HT1080 (cell line): ENCODE results near the gene HEPACAM2. TPM values are rescaled to one million over a fixed set of nuclear protein-coding genes. Genes with fewer than 3 reads are reported as not detected.
A peak's percentile ranks its signal among the peaks of the same experiment; 100 is the strongest.

ENCODE experiments used
- DNase-seq: peaks from one replicate; pipeline ENCODE4 v3.0.0-alpha.2; 2015; ENCODE audit warnings: low read depth
- total RNA-seq: library from RNA; depleted of rRNA; stranded (reverse); fragments of >200 nt; shearing (Covaris generic); gene quantifications from 2 replicates; pipeline ENCODE4 v1.2.3, GENCODE V29; 2014

HEPACAM2 gene
- total RNA-seq, 1 experiment from 2014 or later, result not detected

DNA sequence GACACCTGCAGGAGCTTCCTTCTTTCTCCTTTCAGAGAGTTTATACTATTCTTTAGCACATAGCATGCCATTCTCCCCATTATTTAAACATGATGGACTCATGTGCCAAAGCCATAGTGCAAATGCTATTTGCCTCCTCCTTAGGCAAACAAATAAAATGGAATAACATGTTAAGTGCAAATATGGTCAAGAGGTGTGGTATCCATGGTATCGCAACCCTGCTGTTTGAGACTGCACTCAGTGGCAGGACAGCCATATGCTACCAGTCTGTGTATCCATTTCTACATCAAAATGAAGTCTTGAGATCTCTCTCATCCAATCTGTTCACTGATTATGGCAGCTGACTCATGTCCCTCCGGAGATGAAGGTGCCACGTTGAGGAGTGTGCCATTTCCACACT lies 22.8 kb downstream of the HEPACAM2 start:
- DNase-seq, result no peak

DNA sequence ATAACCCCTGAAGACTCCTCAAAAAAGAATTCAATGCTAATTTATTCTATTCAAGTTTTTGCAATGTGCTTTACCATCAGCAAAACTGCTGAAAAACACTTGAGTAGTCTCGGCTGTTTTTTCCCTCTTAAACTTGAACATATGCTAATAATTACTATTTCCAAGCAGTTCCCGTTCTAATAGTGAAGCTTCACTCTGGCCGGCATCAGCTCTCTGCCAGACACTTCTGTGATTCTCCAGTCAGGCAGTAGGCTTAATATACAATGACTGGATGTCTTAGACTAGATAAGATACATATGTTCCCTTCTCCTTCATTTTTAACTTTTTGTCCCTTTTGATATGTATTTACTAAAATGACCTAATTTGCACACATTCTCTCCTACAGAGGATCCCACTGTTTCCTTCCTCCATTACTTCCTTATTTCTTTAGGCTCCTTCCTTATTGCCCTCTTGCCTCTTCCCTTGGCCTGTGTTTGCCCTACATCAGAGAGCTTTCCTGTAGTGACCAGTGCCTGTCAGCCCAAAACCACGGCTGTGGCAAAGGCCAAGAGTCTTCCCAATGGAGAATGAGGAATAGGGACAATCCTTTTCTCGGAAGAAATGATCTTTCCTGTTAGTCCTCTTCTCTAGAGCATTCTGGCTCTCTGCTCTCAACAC lies 23.5 kb downstream of the HEPACAM2 start:
- DNase-seq, result no peak

DNA sequence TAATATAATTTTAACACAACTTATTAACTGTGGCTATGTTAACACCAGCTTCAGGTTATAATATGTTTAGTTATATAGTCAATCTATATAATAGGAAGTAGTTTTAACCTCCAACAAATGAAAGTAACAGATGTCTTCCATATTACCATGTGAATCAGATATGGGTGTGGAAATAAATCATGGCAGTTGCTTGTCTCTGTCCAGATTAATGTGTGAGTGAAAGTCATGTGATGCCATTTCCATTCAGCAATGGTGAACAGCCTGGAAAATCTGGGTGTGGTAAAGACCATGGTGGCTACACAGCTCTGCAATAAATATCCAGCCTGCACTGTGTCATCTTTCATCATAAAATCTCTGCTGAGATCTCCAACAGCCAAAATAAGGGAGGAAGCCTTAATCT lies 27.8 kb downstream of the HEPACAM2 start:
- DNase-seq, result no peak

DNA sequence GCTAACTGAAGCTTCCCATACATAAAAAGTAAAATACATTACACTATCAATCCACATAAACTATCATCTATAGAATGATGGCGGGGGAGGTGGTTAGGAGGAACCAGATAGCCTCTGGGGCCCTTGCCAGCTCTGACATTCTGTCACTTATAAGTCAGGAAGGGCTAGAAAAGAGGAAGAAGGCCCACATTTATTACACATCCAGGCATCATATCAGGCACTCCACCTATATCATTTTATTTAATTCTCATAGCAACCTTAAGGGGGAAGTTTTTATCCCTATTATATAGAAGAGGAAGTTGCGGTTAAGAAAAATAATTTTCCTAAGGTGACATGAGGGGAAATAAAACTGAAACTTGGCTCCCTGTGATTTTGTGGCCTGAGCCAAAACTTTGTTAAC lies 29.9 kb downstream of the HEPACAM2 start:
- DNase-seq, result no peak

DNA sequence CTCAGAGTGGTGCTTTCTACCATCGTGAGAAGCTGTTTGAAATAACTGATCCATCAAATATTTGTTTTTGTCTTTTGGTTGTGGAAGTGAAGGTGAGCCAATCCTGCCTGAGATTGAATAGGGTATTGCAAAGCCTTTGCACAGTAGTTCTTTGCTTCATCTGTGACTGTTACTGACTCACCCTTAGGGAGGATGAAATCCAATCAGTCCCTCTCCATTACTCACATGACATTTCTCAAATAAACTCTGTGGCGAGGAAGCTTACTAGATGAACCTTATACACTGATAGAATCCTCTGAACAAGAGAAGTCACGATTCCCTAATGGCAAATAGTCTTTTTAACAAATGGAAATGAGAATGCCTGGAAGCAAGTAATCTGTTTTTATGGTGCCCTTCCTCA lies 31.9 kb downstream of the HEPACAM2 start:
- peak; percentile 72 for DNase-seq

DNA sequence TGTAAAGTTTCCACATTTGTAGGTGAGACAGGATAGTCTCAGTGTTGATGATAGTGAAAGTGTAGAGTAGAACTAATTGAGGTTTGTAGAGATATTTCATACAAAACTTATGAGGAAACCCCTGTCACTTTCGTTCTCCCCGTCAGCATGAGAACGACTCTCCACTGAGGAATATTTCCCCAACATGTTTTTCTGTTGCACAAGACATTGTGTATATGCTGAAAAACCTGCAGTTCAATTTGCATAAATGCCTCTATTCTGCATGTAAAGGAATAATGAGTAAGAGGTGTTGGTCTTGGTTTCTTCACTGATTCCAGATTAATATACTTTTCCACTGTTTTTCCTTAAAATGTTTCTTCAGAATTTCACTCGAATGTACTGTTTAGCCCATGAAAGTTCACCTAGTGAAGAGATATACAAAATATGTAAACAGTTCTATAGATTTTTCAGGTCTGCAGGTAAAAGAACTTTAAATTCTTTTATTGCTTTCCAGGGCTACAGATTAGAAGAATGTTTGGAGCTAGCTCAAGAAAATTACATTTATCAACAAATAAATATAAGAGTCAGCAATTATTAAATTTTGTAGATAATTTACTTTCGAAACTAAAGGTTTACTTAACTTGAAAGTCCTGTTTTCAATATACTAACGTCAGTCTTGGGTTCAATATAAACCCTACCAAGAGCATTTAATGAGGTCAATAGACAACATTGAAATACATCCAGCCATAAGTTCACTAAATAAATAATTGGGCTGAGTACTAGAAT lies 37.2 kb downstream of the HEPACAM2 start:
- DNase-seq, result no peak

DNA sequence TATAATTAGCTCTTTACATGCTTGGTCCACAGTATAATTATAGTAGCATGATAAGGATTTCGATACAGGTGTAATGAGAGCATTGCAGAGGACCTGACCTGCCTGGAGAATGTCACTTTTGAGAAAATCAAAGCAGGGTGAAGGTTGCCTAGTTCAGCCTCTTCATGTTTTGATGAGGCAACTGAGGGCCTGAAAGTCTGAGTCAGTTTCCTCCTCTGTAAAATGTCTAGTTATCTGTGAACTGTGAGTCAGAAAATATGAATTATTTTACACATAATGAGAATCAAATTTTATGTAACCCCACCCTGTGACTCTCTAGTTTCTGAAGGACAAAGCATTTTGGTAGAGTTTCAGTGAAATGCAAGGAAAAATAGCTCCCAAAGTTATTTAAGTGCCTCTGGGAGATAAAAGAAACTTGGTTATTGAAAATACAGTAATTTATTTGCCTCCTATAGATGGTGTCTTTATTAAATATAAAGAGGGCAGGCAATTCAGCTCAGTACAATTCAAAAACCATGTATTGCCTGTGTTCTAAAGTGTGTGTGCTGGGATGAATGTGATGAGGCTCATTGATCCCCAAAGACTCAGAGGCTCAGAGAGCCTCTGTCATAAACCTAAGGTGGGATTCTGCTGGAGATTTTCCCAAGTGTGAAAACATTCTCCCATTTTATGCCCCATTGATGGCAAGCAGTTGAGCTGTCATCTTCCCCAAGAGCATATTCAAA lies 40.8 kb downstream of the HEPACAM2 start:
- DNase-seq, result peak; percentile 17

DNA sequence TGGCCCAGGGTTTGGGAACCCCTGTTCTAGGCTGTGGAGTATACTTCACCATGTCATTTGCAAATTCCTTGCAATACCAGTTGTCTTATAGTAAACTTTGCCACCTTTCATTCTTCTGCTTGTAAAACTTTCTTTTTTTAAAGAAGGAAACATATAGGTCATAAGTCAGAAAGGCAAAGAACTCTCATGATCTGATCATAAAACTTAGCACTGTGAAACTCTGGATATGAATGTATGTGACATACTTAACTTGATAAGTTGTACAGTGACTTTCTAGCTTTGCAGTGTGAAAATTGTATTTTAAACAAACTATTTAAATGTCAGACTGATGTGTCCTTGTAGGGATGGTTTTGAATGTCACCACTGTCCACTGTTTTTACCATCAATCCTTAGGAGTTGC lies 47.1 kb downstream of the HEPACAM2 start:
- no peak for DNase-seq

DNA sequence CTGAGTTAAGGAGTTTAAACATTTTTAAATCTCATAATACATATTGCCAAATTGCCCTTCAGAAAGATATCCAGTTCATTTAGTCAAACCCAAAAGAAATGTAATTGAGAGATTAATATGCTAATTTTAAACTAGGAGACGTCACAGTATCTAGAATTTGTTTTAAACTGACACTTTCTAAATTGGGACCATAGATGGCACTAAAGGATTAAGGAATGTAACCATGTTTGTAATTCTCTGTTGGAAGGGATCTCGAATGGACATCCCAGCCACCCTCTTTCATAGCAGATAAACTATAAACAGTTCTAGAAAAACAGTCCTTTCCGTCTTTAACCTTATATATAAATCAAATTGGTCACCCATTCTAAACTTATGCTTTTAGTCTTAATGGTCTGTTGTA lies 48.1 kb downstream of the HEPACAM2 start:
- no peak for DNase-seq

DNA sequence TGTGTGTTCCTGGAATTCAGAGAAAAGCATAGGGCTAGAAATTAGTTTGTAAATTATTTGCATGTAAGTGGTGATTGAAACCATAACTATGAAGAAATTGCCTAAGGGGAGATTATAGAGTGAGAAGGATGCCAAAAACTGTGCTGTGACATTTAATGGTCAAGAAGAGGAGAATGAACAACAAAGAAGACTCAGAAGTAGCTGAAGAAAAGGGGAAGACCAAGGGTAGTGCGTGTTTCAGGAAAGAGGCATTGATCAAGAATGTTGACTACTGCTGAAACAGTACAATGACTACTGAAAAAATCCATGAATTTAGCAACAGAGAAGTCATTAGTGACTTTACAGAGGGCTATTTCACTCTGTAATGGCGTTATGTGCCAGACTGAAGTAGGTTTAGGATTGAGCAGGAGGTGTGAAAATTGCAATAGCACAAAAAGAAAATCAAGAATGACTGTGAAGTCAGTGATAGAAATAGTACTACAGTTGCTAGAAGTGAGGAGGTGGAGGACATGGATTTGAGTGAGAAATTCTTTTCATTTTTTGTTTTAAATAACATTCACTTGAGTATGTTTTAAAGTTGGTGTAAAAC lies 49.2 kb downstream of the HEPACAM2 start:
- DNase-seq, result no peak

DNA sequence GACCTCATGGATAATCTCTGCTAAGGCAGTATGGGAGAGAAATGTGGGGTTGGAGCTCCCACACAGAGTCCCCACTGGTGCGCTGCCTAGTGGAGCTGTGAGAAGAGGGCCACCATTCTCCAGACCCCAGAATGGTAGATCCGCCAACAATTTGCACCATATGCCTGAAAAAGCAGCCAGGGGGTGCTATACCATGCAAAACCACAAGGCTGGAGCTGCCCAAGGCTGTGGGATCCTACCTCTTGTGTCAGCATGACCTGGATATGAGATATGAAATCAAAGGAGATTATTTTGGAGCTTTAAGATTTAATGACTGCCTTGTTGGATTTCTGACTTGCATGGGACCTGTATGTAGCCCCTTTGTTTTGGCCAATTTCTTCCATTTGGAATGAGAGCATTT lies 51.0 kb downstream of the HEPACAM2 start:
- no peak for DNase-seq

DNA sequence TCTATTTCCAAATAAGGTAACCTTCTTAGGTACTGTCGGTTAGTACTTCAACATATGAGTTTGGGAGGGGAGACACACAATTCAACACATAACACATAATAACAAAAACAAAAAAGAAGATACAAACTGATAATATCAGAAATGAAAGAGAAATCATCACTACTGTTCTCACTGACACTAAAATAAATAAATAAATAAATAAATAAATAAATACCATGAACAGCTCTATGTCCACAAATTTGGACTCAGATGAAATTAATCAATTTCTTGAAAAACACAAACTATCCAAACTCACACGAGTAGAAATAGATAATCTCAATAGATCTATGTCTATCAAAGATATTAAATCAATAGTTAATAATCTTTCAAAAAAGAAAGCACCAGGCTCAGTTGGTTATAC lies 53.6 kb downstream of the HEPACAM2 start:
- no peak for DNase-seq

DNA sequence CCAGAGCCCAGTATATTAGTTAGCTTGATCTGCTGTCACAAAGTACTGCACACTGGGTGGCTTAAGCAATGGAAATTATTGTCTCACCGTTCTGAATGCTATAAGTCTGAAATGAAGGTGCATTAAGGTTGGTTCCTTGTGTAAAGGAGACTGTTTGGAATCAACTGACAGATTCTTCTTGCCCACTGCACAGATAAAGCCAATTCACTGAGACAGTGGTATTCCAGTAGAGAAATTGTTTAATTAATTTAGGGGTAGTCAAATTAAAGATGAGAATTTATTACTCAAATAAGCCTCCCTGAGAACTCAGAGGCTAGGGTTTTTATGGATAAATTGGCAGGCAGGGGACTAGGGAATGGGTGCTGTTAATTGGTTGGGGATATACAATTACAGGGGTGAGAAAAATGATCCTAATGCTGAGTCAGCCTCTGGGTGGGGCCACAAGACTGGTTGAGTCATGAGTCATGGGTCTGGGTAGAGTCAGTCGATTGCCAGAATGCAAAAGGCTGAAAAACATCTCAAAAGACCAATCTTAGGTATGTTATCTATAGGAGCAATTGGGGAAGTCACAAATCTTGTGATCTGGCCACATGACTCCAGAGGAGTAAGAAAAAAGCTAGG lies 54.6 kb downstream of the HEPACAM2 start:
- peak; percentile 57 for DNase-seq

DNA sequence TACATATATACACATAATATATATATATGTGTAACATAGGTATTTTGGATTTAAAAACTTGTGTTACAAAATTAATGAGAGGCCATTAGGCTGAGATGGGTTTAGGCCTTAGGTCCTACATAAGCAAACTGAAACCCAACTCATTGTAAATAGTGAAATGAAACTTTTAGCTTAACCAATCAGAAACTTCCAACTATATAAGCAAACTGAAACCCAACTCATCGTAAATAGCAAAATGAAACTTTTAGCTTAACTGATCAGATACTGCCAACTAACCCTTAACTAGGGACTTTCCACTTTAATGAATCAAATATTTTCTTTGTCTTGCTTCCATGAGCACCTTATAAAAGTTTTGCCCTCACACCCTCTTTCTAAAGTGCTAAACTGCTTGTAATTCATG lies 60.8 kb downstream of the HEPACAM2 start:
- DNase-seq, result no peak

DNA sequence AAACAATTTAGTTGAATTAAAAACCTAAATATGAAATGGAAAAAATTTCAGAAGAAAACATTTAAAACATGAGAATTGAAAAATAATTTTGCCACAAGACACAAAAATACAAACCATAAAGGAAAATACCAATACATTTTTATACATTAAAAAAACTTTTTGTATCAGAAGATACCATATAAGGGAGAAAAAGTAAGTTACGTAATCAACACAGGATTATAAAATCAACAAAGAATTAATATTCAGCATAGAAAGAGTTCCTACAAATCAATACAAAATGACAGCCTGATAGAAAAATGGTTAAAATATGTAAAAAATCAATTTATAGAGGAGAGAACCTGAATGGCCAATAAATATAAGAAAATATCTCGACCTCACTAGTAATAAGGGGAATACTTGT lies 61.5 kb downstream of the HEPACAM2 start:
- DNase-seq, result no peak

DNA sequence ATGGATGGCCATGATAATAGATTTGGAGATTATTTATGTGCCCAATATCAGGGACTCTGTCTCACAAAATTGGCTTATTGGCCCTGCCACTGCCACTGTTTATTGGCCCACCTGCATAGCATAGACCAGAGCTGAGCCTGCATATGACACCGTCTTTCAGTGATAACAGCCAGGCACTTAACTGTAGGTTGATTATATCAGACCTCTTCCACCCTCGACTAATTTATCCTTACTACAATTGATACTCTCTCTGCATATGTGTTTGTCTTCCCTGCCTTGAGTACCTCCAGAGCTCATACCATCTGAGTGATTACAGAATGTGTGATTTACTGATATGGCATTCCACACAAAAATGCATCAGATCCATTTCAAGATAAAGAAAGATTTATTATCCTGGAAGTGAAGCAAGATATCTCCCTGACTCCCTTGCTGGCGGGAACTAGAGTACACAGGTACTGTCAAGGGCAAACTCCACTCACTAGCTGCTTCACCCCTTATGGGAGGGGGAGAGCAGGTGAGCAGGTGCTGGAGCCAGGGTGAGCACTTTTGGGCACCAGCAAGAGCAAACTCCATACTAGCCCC lies 65.0 kb downstream of the HEPACAM2 start:
- no peak for DNase-seq

DNA sequence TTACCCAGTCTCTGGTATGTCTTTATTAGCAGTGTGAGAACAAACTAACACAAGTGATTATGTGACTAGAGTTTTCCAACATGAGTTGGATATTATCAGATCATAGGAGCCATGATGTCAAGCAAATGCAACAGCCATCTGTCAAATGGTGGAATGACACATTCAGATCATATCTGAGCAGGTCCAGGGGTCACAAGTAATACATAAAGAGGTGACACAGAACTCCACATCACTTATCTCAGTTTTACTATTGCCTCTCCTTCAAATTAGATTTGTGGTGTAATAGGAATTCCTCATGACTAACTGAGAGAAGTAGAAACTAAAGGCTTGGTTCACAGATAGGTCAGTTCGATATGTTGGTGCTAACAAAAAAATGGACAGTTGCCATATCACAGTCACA lies 65.9 kb downstream of the HEPACAM2 start:
- DNase-seq, result no peak

DNA sequence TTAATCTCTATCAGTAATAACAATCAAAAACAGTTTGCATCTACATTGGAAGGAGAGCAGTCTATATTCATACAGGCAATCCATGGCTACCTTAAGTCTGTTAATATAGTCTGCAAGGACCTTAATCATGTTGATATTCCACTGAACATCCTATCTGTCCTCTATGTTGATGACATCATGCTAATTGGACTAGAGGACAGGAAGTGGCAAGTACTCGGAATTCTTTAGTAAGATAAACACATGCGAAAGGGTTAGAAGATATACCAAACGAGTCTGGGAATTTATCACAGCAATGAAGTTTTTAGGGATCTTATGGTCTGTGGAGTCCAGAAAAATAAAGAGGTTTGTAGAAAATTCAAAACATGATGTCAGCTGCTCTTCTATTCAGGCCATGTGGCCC lies 66.8 kb downstream of the HEPACAM2 start:
- DNase-seq, result no peak

DNA sequence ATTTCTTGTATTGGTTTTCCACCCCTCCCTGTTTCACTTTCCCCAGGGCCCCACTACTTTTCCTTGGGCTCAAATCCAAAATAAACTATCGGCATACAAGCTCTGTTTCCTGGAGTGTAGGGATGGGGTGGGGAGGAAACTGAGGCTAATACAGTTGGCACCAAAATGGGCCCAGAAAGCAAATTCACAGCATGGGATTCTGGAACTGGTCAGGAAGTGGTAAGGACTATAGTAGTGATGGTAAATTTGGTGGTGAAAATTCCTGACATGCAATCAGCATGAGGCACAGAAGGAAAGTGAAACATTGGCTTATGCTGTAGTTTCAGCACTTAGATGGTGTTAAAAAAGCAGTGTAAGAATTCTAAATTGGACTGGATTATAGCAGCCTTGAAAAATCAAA lies 69.4 kb downstream of the HEPACAM2 start:
- peak; percentile 92 for DNase-seq

DNA sequence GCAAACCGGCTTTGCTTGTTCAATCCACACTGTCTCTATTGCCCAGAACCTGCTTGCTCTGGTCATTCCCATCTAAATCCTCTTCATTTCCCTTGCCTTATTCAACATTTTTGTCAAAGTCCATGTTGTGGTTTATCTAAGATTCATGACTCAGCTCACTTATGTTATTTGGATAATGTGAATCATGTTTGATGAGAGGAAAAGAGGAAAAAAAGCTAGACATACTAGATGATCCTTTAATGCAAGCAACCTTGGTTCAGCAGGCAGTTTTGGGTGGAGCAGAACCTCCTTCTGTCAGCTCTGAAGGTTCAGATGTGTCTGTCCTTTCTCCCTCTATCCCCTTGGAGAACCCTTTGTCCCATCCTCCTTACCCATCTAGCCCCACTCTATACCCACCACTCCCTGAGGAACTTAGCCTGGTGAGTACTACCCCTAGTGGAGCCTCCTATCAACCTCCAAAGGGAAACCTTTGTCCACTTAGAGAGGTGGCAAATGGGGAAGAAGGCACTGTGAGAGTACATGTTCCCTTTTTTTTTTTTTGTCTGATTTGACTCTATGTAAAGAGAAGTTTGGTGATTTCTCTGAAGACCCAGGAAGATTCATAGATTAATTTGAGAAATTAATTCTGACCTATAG lies 76.0 kb downstream of the HEPACAM2 start:
- DNase-seq, result peak; percentile 77

DNA sequence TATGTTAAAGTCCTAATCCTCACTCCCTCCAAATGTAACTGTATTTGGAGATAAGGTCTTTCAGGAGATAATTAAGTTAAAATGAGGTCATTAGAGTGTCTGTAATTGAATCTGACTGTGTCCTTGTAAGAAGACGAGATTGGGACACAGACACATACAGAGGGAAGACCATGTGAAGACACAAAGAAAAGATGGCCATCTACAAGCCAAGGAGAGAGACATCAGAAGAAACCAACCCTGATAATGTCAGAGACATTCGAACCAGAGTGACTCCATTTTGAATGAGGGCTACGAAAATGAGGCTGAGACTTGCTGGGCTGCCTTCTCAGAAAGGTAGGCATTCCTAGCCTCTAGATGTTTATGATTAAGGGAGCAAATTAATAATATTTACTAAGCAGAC lies 77.5 kb downstream of the HEPACAM2 start:
- no peak for DNase-seq
